Measurements from ENCODE around the gene SLC2A4RG. TPM values are rescaled to one million over a fixed set of nuclear protein-coding genes. Genes with fewer than 3 reads are reported as not detected.

The SLC2A4RG gene
- total and polyA plus RNA-seq, 10 donors = 27.5 to 107 (median 64.3) TPM

GRCh38 chr20:63747622-63748069, 8.1 kb downstream of the SLC2A4RG start:
- H3K27ac ChIP-seq = peak overlapping the region in 5 of 8 donors; percentile 21 to 78 (median 27)
- H3K4me3 ChIP-seq = no peak overlapping the region
- DNase-seq = no peak
- H3K27me3 ChIP-seq (replicated peaks in 1 of 7) = no peaks in the 10 kb centered on the region
- no peaks in the 10 kb centered on the region for H3K9me3 ChIP-seq
- H3K4me1 ChIP-seq = peaks cover 0 to 70% (median 37%) of the 10 kb centered on the region in 6 donors
- 59 to 84% (median 71%) methylated on average over 7 to 13 of the region's 13 CpGs for WGBS, 5 donors
- no peak for TF ChIP-seq POLR2A (IDR thresholded peaks at IDR 0.05)
- no peak for TF ChIP-seq POLR2AphosphoS5 (IDR thresholded peaks at IDR 0.05)
- TF ChIP-seq, protein P1, sequence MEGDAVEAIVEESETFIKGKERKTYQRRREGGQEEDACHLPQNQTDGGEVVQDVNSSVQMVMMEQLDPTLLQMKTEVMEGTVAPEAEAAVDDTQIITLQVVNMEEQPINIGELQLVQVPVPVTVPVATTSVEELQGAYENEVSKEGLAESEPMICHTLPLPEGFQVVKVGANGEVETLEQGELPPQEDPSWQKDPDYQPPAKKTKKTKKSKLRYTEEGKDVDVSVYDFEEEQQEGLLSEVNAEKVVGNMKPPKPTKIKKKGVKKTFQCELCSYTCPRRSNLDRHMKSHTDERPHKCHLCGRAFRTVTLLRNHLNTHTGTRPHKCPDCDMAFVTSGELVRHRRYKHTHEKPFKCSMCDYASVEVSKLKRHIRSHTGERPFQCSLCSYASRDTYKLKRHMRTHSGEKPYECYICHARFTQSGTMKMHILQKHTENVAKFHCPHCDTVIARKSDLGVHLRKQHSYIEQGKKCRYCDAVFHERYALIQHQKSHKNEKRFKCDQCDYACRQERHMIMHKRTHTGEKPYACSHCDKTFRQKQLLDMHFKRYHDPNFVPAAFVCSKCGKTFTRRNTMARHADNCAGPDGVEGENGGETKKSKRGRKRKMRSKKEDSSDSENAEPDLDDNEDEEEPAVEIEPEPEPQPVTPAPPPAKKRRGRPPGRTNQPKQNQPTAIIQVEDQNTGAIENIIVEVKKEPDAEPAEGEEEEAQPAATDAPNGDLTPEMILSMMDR (IDR thresholded peaks at IDR 0.05 in 8 of 11, conservative IDR thresholded peaks at IDR 0.05 in 3 of 11) = no peak
- peaks cover 0 to 81% (median 22%) of the 10 kb centered on the region in 6 donors for H3K36me3 ChIP-seq
- intact Hi-C loops (cut with DNase I; ENCODE audit: low total_unique reads) = no loop called here

DNA sequence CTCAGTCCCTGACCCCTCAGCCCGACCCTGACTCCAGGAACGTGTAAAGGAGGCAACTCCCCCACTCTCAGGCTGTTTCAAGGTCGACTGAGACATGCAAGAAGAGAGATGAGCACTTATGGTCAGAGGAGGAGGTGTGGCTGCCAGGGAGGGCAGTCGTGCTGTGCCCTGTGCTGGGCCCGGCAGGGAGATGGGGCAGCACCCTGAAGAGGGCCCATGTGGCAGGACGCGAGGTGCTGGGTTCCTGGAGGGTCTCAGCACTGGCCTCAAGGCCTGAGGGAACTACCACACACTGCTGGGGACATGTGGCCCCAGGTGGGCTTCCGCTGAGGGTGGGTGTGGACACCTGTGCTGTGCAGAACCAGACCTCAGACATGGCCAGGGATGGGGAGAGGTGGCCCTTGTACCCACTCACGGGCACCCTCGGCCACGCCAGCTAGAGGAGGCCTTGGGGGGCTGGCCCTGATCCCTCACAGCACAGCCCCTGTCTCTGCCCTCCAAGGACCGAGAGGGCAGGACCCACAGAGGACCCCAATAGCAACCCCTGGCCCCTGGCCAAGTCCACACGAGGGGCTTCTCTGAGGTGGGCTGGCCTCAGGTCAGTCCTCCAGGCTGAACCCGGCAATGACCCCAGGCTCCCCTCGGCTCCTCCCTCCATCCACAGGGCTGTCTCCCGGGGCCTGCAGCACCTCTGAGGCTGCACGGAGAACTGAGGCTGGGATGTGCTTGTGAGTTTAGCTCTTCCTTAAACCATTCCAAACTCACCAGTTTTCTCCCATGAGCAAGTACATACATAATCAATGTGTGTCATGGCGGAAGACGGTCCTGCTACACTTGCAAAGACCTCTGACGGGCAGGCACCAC, 8.7 kb downstream of the SLC2A4RG start:
- H3K27ac ChIP-seq = peak overlapping the region in 5 of 8 donors; percentile 21 to 78 (median 34)
- WGBS, 5 donors = 66 to 84% (median 75%) methylated on average over 11 to 20 of the region's 20 CpGs
- TF ChIP-seq POLR2A (IDR thresholded peaks at IDR 0.05) (no peak), POLR2AphosphoS5 (IDR thresholded peaks at IDR 0.05) (peak in 1 of 3 donors; percentile 28)
- no peaks in the 10 kb centered on the region for H3K9me3 ChIP-seq
- DNase-seq = peak; percentile 59
- peaks cover 0 to 68% (median 33%) of the 10 kb centered on the region in 6 donors for H3K4me1 ChIP-seq
- H3K27me3 ChIP-seq (replicated peaks in 1 of 7) = no peaks in the 10 kb centered on the region
- peaks cover 0 to 78% (median 16%) of the 10 kb centered on the region in 6 donors for H3K36me3 ChIP-seq
- intact Hi-C loops (cut with DNase I; ENCODE audit: low total_unique reads) = no loop called here
- no peak overlapping the region for H3K4me3 ChIP-seq

GRCh38 chr20:63748934-63749270, 9.3 kb downstream of the SLC2A4RG start:
- Histone ChIP-seq H3K27me3 (replicated peaks in 1 of 7) (no peaks in the 10 kb centered on the region), H3K4me1 (peaks cover 0 to 68% (median 31%) of the 10 kb centered on the region in 6 donors), H3K27ac (peak overlapping the region in 5 of 8 donors; percentile 22 to 79 (median 59)), H3K9me3 (no peaks in the 10 kb centered on the region), H3K36me3 (peaks cover 0 to 73% (median 11%) of the 10 kb centered on the region in 6 donors), H3K4me3 (no peak overlapping the region)
- TF ChIP-seq POLR2A (IDR thresholded peaks at IDR 0.05) (no peak), POLR2AphosphoS5 (IDR thresholded peaks at IDR 0.05) (no peak)
- TF ChIP-seq, protein P1 (IDR thresholded peaks at IDR 0.05 in 8 of 11, conservative IDR thresholded peaks at IDR 0.05 in 3 of 11) = no peak
- WGBS, 5 donors = 82 to 91% (median 88%) methylated on average over 11 of the region's 11 CpGs
- no peak for DNase-seq
- intact Hi-C loops (cut with DNase I; ENCODE audit: low total_unique reads) = no loop called here

GRCh38 chr20:63749597-63750508, 10.3 kb downstream of the SLC2A4RG start:
- Histone ChIP-seq H3K9me3 (no peaks in the 10 kb centered on the region), H3K27me3 (replicated peaks in 1 of 7) (no peaks in the 10 kb centered on the region), H3K4me1 (peaks cover 0 to 63% (median 30%) of the 10 kb centered on the region in 6 donors), H3K36me3 (peaks cover 0 to 66% (median 11%) of the 10 kb centered on the region in 6 donors), H3K27ac (peak overlapping the region in 6 of 8 donors; percentile 20 to 88 (median 73)), H3K4me3 (no peak overlapping the region)
- intact Hi-C loops (cut with DNase I; ENCODE audit: low total_unique reads) = no loop called here
- 75 to 89% (median 80%) methylated on average over 16 of the region's 16 CpGs for WGBS, 5 donors
- peak; percentile 82 for DNase-seq
- no peak for TF ChIP-seq POLR2A (IDR thresholded peaks at IDR 0.05)
- TF ChIP-seq, protein P1 (IDR thresholded peaks at IDR 0.05 in 8 of 11, conservative IDR thresholded peaks at IDR 0.05 in 3 of 11) = no peak
- peak in 2 of 3 donors; percentile 58 to 61 for TF ChIP-seq POLR2AphosphoS5 (IDR thresholded peaks at IDR 0.05)

All from spleen (tissue), 11 donors.